EL (cell line): ENCODE data around the gene TAF13.
"Not testable (repeated sequence)": the region's sequence is repeated elsewhere in the genome, so short reads cannot be mapped to it uniquely, and the experiment has no call there.

Experiments
- DNase-seq: peaks from one replicate; pipeline ENCODE4 v3.0.0-alpha.2; 2016

Gene TAF13

DNA sequence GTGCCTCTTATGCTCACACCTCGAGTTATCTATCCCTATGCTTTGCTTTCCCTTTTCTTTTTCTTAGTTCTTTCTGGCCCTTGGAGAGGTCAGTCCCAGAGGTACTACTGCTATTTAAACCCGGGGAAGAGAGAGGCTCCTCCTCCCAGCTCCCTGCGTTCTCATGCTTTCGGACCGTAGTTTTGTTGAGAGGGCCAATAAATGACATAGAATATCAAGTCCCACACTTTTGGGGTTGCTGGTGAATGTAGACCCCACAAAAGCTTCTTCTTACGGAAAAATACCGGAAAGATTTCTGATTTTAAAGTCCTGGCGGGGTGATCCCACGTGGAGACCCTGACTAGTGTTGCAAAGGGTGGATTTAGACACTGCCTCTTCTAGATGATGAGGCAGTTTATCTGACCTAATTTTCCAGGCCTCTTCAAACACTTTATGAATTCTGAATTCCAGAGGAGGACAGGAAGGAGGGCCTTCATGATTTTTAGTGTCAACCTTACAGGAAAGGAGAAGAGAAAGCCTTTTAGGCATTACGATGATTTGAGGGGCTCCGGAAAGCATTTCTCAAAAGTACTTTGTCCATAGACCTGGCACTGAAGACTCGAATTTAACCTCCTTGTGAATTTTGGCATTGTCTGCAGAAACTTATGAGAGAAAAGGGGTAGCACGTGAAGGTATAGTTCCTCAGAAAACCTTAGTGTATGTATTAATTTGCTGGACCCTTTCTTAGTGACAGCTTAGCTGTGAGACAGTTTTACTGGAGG lies 15.5 kb upstream of the TAF13 start:
- DNase-seq = peak; percentile 57

GRCh38 chr1:109090196-109091077 lies 14.6 kb upstream of the TAF13 start, which contains the start of gene TMEM167B:
TMEM167B (plus strand) TSS chr1:109090764; CDS start chr1:109090873, 109 bp downstream.
- peak; percentile 93 for DNase-seq

DNA sequence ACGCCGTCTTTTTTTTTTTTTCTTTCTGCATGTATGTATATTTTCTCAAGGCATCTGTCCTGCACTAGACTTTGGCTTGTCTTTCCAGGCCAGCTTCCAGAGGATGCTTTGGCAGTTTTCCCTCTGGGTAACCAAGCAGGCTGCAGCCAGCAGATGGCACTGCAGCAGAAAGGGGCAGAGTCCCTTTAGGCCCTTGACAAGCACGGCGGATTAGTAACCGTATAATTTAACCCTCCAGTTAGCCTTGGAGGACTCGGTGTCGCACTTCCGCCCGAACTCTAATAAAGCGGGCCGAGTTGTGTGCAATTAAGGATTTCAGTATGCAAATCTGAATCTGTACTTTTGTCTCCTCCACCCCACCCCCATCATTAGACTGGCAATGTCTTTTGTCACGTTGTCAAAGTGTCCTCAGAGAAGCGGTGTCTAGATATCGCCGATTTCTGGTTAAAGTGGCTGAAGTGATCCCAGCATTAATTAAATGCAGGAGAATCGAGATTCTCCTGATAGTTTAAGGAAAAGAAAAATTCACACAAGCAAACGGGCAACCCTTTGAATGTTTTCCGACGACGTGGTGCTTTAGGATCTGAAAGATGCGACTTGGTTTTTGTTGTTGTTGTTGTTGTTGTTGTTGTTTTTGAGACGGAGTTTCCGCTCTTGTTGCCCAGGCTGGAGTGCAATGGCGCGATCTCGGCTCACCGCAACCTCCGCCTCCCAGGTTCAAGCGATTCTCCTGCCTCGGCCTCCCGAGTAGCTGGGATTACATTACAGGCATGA lies 13.6 kb upstream of the TAF13 start:
- DNase-seq = peak; percentile 80

DNA sequence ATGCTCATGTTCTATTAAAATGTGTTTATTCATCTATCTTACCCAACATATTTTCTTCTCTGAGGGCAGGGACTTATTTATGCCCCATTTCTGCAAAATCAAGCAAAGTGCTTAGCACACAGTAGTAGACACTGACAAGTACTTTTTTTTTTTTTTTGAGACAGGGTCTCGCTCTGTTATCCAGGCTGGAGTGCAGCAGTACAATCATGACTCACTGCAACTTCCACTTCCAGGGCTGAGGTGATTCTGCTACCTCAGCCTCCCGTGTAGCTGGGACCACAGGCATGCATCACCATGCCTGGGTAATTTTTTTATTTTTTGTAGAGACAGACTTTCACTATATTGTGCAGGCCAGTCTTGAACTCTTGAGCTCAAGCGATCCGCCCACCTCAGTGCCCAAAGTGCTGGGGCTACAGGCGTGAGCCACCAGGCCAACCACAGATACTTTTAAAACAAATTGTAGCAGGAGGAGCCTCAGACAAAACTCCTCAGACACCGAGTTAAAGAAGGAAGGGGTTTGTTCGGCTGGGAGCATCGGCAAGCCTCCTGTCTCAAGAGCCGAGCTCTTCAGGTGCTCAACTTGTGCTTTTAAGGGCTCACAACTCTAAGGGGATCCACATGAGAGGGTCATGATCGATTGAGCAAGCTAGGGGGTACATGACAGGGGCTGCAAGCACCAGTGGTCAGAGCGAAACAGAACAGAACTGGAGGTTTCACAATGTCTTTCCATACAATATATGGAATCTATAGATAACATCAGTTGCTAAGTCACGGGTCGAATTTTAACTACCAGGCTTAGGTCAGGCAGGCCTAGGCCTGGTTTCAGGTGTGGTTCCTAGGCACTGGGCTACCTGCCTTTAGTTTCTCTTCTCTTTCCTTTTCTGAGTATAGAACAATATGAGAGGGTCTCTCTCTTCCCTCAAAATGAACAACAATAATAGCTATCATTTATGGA lies 9.0 kb upstream of the TAF13 start:
- peak; percentile 12 for DNase-seq

- no peak for DNase-seq
These were observed 8.1 kb upstream of the TAF13 start for GRCh38 chr1:109083923-109084322.

- no peak for DNase-seq
These were observed 7.7 kb upstream of the TAF13 start for GRCh38 chr1:109083501-109083900.

DNA sequence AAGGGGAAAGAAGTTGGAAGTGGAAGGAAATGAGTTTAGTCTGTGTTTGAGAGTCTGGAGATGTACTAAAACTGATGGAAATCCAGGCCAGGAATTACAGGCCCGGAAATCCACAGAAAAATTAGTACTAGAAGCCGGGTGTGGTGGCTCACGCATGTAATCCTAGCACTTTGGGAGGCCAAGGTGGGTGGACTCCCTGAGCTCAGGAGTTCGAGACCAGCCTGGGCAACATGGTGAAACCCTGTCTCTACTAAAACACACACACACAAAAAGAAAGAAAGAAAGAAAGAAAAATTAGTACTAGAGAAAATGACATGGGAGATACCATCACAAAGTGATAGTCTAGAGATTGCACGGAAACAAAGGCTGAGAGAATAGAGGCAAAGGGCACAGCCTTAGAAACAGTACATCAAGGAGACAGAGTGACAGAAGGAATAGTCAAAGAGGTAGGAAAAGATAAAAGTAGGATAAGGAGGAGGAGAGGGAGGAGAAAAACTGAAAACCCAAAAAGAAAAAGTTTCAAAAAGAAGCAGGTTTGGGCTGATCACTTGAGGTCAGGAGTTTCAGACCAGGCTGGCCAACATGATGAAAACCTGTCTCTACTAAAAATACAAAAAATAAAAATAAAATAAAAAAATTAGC lies 4.8 kb upstream of the TAF13 start:
- DNase-seq = no peak

GRCh38 chr1:109079240-109079622 lies 3.4 kb upstream of the TAF13 start:
- DNase-seq = no peak

- DNase-seq = no peak
These were observed 2.5 kb upstream of the TAF13 start for GRCh38 chr1:109078317-109078716.

DNA sequence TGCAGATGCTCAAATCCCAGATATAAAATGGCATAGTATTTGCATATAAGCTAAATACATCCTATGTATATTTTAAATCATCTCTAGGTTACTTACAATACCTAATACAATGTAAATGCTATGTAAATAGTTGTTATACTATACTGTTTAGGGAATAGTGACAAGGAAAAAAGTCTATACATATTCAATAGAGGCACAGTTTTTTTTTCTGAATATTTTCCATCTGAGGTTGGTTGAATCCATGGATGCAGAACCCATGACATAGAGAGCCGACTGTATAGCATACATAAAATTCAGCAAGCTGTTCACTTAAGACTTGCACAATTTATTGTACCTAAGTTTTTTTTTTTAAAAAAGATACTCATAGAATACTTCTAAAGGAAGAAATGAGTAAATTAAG lies 6.5 kb downstream of the TAF13 start:
- DNase-seq = no peak

DNA sequence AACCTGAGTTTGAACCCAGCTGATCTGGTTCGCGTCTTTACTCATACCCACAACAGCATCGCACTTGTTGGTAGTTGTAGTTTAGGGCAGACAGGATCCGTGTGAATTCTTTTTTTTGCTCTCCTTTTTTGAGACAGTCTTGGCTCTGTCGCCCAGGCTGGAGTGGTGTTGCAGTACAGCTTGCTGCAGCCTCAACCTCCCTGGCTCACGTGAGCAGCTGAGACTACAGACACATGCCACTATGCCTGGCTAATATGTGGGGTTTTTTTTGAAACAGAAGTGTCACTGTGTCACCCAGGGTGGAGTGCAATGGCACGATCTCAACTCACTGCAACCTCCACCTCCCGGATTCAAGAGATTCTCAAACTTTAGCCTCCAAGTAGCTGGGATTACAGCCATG lies 7.9 kb downstream of the TAF13 start:
- DNase-seq = no peak

- no peak for DNase-seq
These were observed 10.7 kb downstream of the TAF13 start for GRCh38 chr1:109065137-109065536.

GRCh38 chr1:109061183-109061582 lies 14.6 kb downstream of the TAF13 start:
- DNase-seq = no peak

GRCh38 chr1:109060707-109061106 lies 15.1 kb downstream of the TAF13 start:
- DNase-seq = no peak

DNA sequence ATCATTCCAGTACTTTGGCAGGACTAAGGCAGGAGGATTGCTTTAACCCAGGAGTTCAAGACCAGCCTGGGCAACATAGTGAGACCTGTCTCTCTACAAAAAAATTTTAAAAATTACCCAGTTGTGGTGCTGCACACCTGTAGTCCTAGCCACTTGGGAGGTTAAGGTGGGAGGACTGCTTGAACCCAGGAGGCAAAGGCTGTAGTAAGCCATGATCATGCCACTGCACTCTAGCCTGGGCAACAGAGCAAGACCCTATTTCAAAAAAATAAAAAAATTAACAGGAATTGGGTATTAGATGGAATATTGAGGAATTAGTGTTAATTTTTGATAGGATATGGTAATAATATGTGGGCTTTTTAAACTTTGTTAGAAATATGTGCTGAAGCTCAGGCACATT lies 16.8 kb downstream of the TAF13 start:
- DNase-seq = no peak

- no peak for DNase-seq
These were observed 19.7 kb downstream of the TAF13 start for GRCh38 chr1:109056064-109056463.

DNA sequence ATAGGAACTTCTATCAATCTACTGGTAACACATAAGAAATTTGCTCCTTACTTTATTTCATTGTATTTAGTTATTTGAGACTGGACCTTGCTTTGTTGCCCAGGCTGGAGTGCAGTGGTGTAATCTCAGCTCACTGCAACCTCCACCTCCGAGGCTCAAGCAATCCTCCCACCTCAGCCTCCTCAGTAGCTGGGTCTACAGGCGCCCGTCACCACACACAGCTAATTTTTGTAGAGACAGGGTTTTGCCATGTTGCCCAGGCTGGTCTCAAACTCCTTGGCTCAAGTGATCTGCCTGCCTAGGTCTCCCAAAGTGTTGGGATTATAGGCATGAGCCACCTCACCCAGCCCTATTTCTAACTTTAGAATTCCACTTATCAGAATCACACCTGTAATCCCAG lies 23.7 kb downstream of the TAF13 start:
- DNase-seq = not testable (repeated sequence)

DNA sequence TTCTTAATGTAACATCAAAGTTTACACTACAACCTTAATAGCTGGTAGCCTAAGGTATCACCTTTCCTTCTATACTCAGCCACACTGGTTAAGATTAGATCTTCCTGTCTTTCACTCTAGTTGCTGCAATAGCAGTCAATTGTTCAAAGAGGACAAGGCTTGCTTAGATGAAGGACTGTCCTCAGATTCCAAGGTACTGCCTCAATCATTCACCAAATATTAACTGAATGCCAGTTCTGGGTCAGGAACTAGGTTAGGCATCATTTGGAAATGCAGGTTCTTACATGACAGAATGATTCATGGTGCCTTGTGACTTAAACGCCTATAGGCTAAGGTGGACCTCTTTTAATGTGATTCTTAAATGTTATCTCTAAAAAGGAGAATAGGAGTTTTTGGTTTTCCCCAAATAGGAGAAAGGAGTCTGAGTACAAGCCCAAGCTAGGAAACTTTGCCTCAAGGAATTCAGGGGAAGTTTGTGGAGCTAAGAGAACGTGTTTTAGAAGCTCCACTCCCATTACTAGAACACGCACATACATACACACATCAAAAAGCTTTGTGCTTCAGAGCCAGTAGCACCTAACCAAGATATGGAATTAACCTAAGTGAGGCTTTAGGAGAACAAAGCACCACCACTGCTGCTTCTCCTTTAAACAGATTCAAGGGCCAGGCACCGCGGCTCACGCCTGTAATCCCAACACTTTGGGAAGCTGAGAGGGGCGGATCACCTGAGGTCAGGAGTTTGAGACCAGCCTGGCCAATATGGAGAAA lies 25.4 kb downstream of the TAF13 start:
- DNase-seq = no peak

DNA sequence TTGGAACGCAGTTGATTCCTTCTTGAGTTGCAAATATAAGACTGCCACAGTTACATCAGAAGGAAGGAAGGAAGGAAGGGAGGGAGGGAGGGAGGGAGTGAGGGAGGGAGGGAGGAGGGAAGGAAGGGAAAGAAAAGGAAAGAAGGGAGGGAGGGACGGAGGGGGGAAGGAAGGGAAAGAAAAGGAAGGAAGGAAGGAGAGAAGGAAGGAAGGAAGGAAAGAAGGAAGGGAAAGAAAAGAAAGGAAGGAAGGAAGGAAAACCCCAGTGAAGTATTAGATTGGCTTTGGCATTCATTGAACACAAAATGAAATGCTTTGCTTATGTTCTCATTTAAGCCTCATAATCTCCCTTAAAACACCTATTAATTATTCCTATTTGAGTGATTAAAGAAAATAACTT lies 27.5 kb downstream of the TAF13 start:
- no peak for DNase-seq

GRCh38 chr1:109047339-109047738 lies 28.5 kb downstream of the TAF13 start:
- DNase-seq = no peak

DNA sequence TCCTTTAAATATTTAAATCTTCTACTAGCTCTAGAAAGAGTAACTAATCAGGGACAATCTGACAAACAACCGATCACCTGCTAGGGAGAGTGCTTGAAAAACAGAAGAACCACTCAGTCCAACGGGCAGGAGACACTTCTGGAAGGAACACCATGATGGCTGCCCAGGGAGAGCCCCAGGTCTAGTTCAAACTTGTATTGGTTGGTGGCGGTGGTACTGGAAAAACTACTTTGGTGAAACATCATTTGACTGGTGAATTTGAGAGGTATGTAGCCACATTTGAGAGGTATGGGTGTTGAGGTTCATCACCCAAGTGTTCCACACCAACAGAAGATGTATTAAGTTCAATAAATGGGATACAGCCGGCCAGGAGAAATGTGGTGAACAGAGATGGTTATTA lies 29.1 kb downstream of the TAF13 start:
- no peak for DNase-seq
